Left colon (tissue), 2 donors: ENCODE results near the gene CD163L1. TPM values are rescaled to one million over a fixed set of nuclear protein-coding genes. Genes with fewer than 3 reads are reported as not detected.

Experiments used
- ATAC-seq: fragments of 200-7000 bp; cut with Tn5 transposase; one replicate; pipeline ENCODE4 v1.9.1; 2020; ENCODE audit warnings: mild to moderate bottlenecking, moderate library complexity
- DNase-seq, 2 donors: peaks; one replicate each; pipeline ENCODE4 v3.0.0-alpha.2; 2020
- intact Hi-C, 2 donors: fragments of 100-400 bp; cut with DNase I in 1 of 2; cut with micrococcal nuclease in 1 of 2; formaldehyde crosslinking; loops; one replicate each; pipeline versions ENCODE4 v1.11.2 to v1.14.0; 2022; cut with DNase I, micrococcal nuclease
- total RNA-seq, 2 donors: library from RNA; stranded (reverse); fragmentation: NEBNext Ultra II Directional; extraction: Animal tissue kit (Norgen Biotek cat#: 25700); gene quantifications; one replicate each; pipeline ENCODE4 v1.2.1, GENCODE V29; 2021
- donor health status: DM: no; HTN: no; CAD: no.
- donor health status: DM: yes; HTN: yes; CAD: no.

Gene CD163L1
- total RNA-seq, 2 donors from 2014 or later: 9.8 to 18.3 TPM

DNA sequence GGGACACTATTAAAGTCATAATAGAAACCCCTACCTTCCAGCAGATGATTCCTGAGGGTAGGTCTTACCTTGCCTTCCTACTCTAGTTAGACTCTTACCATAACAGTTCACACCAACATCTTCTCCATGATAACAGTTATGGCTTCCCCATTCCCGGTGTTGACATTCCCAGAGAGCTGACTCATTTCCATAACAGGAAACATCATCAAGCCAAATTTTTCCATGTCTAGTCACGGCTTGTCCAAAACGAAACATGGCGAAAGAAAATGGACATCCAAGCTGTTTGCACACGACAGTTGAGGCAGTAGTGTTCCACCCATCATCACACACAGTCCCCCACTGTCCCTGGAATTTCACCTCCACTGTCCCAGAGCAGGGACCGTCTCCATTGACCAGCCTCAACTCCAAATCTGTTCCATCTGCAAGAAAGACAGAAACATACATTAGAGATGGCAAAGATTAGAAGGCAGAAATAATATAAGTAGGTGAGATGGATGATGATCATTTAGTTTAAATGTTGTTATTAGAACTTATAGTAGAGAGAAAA lies 10.6 kb downstream of the CD163L1 start:
- no peak for ATAC-seq
- intact Hi-C loops: no loop called here
- DNase-seq: no peak

DNA sequence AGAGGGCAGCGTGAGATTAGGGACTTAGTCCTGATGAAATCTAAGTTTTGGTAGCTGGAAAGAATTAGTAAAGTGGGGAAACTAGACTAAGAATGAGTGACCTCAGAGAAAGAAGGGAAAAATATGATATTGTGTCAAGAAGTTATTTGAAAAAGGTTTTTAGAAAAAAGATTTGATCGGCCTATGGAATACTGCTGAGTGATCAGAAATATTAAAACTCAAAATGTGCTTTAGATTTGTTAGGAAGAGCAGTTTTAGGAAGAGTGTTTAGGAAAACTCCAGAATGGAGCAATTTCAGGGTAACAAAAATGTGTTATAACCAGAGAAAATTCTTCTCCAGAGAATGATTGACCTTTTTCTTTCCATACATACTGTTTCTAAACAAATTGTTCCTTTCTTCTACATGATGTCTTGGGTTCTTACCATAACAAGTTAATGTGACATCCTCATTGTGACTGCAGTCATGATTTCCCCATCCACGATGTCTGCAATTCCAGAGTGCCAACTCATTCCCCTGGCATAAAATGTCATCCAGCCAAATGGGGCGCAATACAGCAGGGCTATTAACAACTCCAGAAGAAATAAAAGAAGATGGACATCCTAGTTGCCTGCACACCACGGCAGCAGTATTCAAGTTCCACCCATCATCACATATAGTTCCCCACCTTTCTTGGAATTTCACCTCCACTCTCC lies 11.8 kb downstream of the CD163L1 start:
- DNase-seq: no peak
- ATAC-seq: no peak
- intact Hi-C loops: no loop called here

DNA sequence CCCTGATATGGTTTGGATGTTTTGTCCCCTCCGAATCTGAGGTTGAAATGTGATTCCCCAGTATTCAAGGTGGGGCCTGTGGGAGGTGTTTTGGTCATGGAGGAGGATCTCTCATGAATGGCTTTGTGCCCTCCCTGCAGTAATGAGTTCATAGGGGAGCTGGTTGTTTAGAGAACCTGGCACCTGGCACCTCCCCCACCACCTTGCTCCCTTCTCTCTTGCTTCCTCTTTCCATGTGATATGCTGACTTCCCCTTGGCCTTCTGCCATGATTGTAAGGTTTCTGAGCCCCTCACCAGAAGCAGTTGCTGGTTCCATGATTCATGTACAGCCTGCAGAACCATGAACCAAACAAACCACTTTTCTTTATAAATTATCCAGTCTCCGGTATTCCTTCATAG lies 32.6 kb downstream of the CD163L1 start:
- DNase-seq (no peak), ATAC-seq (no peak)
- intact Hi-C loops: no loop called here

DNA sequence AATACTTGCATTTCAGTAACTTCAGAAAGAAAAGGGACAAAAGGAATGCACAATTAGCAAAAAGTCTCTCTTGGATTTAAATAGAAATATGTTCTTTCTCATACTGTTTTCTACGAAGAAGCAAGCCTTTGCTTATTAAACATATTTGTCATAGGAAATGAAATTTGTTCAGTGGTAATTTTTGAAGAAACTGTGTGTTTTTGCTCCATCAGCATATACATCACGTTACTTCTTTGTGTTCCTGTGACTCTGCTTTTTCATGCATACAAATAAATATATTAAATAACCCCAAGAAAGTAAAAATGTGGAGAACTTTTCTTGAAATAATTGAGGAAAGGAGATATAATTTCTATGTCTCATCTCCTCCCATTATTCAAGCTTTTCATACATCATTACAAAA lies 39.7 kb downstream of the CD163L1 start:
- ATAC-seq (no peak), DNase-seq (no peak)
- intact Hi-C loops: no loop called here

DNA sequence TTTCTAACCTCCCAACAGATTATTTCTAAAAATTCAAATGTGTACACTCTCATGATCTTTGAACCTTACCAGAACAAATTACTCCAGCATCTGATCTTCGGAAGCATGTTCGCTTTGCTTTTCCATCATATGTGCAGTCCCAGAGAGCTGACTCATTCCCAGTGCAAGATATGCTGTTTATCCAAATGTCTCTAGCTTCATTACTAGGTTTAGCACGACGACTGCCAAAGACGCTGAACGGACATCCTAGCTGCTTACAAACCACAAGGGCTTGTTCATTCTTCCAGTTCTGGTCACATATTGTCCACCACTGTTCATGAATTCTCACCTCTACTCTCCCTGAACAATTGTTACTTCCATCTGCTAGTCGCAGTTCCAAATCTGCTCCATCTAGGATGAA lies 40.5 kb downstream of the CD163L1 start:
- no peak for ATAC-seq
- intact Hi-C loops: no loop called here
- no peak for DNase-seq

DNA sequence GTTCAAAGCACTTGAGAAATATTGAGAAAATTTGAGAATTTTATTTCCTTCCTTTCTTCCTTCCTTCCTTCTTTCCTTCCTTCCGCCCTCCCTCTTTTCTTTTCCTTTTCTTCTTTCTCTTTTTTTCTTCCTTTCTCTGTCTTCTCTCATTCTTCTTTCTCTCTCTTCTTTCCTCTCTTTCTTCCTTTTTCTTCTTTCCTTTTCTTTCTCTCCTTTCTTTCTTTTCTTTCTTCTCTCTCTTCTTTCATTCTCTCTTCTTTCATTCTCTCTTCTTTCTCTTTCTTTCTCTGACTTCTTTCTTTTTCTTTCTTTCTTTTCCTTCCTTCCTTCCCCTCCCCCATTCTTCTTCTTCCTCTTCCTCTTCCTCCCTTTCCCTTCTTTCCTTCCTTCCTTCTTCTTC lies 44.9 kb downstream of the CD163L1 start:
- intact Hi-C loops: no loop called here
- ATAC-seq (no peak), DNase-seq (no peak)

DNA sequence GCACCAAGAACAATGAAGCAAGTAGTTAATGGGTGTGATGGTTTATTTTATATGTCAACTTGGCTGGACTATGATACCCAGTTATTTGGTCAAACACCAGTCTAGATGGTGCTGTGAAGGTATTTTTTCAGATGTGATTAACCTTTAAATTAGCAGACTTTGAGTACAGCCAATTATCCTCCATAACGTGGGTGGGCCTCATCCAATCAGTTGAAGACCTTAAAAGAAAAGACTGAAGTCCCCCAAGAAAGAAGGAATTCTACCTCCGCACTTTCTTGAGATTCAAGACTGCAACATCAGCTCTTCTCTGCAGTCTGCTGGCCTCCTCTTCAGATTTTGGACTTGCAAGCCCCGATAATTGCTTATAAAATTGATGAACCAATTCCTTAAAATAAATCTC lies 47.5 kb downstream of the CD163L1 start:
- DNase-seq (no peak), ATAC-seq (no peak)
- intact Hi-C loops: no loop called here

DNA sequence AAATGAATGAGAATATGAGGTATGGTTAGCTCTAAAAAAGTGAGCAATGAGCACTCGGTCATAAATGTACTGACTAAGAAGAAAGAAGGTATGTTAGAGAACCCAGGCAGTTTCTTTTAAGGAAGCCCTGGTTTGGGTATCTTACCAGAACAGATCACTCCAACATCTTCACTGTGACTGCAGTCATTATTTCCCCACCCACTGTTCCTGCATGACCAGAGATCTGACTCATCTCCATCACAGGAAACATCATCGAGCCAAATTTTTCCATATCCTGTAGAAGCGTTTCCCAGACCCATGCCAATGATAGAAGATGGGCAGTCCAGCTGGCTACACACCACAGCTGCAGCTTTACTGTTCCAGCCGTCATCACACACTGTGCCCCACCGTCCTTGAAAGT lies 48.0 kb downstream of the CD163L1 start:
- ATAC-seq: no peak
- intact Hi-C loops: no loop called here
- no peak for DNase-seq

DNA sequence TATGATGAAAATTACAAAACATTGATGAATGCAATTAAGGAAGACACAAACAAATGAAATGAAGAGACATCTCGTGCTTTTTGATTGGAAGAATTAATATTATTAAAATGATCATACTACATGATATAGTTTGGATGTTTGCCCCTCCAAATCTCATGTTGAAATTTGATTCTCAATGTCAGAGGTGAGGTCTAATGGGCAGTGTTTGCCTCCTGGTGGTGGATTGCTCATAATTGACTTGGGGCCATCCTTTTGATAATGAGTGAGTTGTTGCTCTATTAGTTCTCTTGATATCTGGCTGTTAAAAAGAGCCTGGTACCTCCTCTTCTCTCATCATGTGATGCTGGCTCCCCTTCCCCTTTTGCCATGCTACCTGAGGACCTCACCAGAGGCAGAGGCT lies 56.7 kb downstream of the CD163L1 start:
- ATAC-seq (no peak), DNase-seq (no peak)
- intact Hi-C loops: no loop called here

DNA sequence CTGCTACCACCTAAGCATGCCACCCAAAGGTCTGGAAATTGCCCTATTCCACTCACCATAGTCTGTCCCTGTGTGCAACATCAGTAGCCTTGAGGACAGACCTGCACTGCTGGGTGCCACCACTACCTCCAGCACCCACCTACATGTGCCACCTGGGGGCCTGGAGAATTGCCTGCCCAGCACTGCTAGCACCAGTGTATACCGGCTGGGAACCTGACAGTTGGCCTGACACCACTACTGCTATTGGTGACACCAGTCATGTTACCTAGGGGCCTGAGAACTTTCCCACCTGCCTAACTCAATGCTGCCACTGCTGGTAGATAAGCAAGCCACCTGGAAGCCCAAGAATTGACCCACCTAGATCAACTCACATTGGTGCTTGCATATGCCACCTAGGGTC lies 60.8 kb downstream of the CD163L1 start:
- ATAC-seq (no peak), DNase-seq (no peak)
- intact Hi-C loops: no loop called here

DNA sequence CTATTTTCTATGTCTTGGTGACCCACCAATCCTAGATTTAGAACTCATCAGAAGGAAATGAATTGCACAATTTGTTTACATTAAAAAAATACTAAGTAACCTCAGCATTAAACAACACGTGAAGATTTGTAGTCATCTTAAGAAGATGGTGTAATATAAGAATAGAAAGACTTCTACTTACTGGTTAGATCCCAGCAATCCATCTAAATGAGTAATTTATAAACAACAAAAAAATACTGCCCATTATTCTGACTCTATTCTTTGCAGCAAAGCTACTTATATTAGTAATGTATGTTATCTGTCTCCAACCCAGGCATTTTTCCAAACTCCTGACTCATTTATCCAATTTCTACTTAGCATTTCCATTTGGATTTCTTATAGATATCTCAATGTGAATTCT lies 67.8 kb downstream of the CD163L1 start:
- intact Hi-C loops: no loop called here
- ATAC-seq (no peak), DNase-seq (no peak)

DNA sequence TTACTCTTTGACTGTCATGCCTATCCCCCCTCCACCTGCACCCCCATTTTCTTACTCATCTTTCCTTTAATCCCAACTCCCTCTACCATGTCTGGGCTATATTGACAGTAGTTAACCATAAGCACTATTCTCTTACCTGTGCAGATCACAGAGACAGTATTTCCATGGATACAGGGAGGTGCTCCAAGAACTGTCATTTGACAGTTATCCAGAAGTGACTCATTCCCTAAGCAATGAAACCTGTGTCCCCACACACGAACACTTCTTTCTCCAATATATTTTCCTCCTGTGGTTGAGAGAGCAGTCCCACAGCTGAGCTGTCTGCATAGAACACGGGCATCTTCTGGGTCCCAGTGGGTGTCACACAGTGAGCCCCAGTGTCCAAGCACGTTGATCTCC lies 68.8 kb downstream of the CD163L1 start:
- intact Hi-C loops: no loop called here
- ATAC-seq (no peak), DNase-seq (no peak)

DNA sequence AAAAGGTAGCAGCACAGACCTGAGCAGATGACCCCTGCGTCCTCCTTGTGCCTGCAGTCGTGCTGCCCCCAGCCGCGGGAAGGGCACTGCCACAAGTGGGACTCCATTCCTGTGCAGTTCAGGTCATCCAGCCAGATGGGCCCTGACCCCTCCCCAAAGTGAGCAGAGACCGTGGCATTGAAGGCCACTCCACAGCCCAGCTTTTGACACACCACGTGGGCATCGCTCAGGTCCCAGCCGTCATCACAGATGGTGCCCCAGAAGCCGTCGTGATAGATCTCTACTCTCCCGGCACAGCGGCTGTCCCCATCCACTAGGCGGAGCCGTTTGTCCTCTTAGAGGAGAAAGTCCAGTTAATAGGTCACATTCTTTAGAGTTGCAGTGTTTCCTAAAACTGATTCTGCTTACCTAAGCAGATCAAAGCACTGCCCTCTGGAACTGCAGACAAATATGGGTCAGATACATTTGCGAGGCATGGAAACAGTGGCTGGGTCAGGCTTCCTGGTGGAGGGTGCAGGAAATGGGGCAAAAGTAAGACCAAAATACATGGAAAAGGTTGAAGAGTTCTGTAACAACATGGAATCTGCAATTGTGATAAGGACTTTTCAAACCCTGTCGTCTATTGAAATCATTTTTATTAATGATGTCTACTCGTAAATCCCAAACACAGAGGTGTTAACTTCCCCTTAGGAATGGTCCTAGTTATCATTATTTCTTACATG lies 69.4 kb downstream of the CD163L1 start:
- intact Hi-C loops: no loop called here
- ATAC-seq (peak; percentile 49), DNase-seq (peak in 1 of 2 donors; percentile 48)

DNA sequence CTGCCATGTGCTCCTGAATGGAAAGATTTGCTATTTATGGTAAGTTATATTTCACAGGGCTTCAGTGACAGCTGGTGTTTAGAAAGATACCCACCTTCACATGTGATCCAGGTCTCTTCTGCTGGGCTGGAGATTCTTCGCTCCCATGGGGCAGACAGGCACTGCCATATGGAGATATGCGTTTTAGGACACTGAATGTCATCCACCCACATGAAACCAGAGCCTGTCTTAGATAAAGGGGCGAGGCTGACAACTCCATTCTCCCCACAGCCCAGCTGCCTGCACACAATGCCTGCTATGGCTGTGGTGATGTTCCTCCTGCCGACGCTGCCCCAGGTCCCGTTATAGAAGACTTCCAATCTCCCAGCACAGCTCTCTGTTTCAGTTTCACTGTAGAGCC lies 70.7 kb downstream of the CD163L1 start:
- intact Hi-C loops: no loop called here
- ATAC-seq (no peak), DNase-seq (no peak)

DNA sequence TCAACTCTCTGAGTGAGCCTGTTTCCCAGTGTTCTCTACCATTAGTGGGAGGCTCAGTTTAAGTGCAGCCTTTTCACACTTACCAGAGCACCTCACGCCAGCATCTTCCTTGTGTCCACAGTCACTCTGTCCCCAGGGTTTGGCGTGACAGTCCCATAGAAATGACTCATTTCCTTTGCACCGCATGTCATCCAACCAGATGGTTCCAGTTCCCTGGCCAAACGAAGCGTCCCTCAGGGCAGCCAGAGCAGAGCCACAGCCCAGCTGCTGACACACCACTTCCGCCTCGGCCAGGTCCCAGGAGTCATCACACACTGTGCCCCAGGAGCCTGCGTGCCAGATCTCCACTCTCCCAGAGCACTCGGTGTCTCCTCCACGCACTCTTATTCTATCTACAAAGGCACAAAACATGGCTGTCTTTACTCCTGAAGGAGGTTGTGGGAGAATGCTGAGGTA lies 74.7 kb downstream of the CD163L1 start:
- DNase-seq (no peak), ATAC-seq (no peak)
- intact Hi-C loops: no loop called here

DNA sequence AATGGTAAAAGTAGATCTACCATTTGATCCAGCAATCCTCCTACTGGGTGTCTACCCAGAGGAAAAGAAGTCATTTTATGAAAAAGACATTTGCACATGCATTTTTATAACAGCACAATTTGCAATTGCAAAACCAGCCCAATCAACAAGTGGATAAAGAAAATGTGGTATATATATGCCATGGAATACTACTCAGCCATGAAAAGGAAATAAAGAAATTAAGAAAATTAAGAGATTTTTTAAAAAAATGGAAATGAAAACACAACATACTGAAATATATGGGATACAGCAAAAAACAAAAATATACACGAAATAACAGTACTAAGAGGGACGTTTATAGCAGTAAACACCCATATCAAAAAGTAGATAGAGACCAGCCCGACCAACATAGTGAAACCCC lies 81.2 kb downstream of the CD163L1 start:
- ATAC-seq (no peak), DNase-seq (no peak)
- intact Hi-C loops: no loop called here

DNA sequence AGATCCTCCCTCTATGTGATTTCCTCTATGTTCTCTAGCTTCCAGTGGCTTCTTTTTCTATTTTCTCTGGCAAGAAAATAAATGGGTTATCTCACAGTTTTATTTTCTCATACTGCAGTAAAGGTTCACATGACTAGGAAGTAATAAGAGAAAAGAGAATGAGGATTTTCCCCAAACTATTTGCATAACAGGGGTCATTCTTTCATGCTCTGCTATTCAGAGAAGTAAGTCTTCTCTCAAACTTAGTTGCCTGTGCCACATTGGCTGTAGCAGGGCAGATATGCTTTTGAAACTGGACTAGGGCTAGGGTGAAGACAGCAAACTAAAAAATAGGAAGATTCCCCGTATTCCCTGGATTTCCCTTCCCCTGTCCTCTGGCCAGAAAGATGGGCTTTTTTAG lies 82.7 kb downstream of the CD163L1 start:
- DNase-seq (no peak), ATAC-seq (no peak)
- intact Hi-C loops: no loop called here

DNA sequence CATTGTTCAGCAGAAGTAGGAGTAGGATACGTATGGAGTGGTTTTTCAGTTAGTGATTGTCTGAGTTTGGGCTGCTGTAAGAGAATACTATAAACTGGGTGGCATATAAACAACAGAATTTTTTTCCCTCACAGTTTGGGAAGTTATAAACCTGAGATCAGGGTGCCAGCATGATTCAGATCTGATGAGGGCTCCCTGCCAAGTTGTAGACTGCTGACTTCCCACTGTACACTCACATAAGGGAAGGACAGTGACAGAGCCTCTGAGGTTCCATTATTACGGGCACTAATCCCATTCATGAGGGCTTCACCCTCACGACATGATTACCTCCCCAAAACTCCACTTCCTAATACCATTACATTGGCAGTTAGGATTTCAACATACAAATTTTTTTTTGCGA lies 89.4 kb downstream of the CD163L1 start:
- ATAC-seq (no peak), DNase-seq (no peak)
- intact Hi-C loops: no loop called here

DNA sequence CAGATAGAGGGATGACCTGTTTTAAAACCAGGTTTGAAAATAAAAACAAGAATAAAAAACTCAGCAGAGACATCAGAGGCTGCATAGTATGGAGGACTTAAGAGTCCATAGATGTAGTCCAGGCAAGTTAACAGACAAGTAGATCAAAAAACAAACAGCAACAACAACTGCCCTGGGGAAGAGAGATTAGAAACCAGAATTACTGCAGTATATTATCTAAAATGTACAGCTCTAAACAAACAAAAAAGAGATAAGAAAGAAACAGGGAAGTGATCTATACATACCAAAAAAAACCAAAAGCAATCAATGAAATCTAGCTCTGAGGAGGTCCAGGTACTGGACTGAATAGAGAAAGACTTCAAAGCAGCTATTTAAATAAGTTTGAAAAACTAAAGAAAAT lies 91.3 kb downstream of the CD163L1 start:
- ATAC-seq (no peak), DNase-seq (no peak)
- intact Hi-C loops: no loop called here

DNA sequence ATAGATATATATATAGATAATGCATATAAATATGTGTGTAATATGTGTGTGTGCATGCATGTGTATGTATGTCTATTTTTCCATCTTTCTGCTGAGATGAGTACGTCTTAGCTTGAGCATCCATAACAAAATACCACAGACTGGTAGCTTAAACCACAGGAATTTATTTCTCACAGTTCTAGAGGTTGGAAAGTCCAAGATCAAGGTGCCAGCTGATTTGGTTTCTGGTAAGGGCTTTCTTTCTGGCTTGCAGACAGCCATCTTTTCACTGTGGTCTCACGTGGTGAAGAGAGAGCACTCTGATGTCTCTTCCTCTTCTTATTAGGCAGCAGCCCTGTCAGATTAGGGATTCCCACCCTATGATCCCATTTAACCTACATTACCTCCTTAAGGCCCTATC lies 92.8 kb downstream of the CD163L1 start:
- ATAC-seq (no peak), DNase-seq (no peak)
- intact Hi-C loops: no loop called here

DNA sequence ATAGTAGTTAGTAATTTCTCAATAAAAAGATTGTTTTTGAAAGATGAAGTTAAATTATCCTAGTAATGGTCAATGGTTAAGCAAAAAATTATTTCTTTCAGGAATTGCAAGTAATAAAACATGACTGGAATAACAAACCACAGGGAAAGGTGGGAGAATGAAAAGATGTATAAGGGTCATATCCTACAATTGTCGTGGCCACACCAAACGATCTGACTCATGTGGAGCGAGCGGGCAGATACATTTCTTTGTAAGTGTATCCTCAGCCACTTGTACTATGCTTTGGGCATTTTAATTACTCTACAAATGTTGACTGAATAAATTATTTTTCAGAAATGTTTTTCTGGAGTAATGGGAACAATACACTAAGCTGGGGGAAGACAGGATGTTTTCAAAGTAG lies 94.5 kb downstream of the CD163L1 start:
- intact Hi-C loops: no loop called here
- DNase-seq: no peak
- no peak for ATAC-seq
